Brain microvascular endothelial cell (primary cell): ENCODE results near the gene RBBP4.
A peak's percentile ranks its signal among the peaks of the same experiment; 100 is the strongest.

Source experiments
- DNase-seq: peaks from one replicate; pipeline ENCODE4 v3.0.0-alpha.2; 2020
- H3K27ac ChIP-seq: fragments of 250-450 bp; sonication (Bioruptor Pico); 2 replicates; pipeline ENCODE4 v1.5.1; 2020; ENCODE audit warnings: mild to moderate bottlenecking, moderate library complexity
- H3K27me3 ChIP-seq: fragments of 250-450 bp; sonication (Bioruptor Pico); replicated peaks from 2 replicates; pipeline ENCODE4 v1.5.1; 2020; ENCODE audit warnings: mild to moderate bottlenecking
- H3K36me3 ChIP-seq: fragments of 250-450 bp; sonication (Bioruptor Pico); replicated peaks from 2 replicates; pipeline ENCODE4 v1.5.1; 2020; ENCODE audit warnings: mild to moderate bottlenecking
- H3K4me3 ChIP-seq: 2 replicates; pipeline ENCODE4 v1.5.1; 2011; ENCODE audit warnings: low read depth, mild to moderate bottlenecking, control low read depth, low read length, moderate library complexity
- CTCF ChIP-seq: IDR thresholded peaks from 2 replicates; pipeline ENCODE4 v1.5.1; 2011; ENCODE audit warnings: low read depth, mild to moderate bottlenecking, moderate library complexity, low read length, control low read depth, inconsistent platforms; ENCODE audit errors: missing control alignments
- in situ Hi-C: cut with HindIII; loops from 2 replicates; pipeline ENCODE4 v1.10.0; 2017; ENCODE audit warnings: low sequenced_read_pairs, low pct_ligation_motif_present

Gene RBBP4

GRCh38 chr1:32702599-32703478 lies 51.8 kb downstream of the RBBP4 start, which contains the start of gene SYNC:
SYNC (minus strand) TSS chr1:32702770; CDS start chr1:32702660, 110 bp downstream.
- TF ChIP-seq CTCF, result no peak
- H3K4me3 ChIP-seq, result peak within 1 kb of the TSS; percentile 69
- no peaks in the 10 kb centered on the region for H3K36me3 ChIP-seq
- no peaks in the 10 kb centered on the region for H3K27me3 ChIP-seq
- in situ Hi-C loops, result no loop called here
- H3K27ac ChIP-seq, result peak within 1 kb of the TSS; percentile 92
- peak; percentile 40 for DNase-seq

- H3K4me3 ChIP-seq, result peak overlapping the region; percentile 69
- no peaks in the 10 kb centered on the region for H3K27me3 ChIP-seq
- peak overlapping the region; percentile 92 for H3K27ac ChIP-seq
- no peak for TF ChIP-seq CTCF
- peak; percentile 94 for DNase-seq
- in situ Hi-C loops, result no loop called here
- no peaks in the 10 kb centered on the region for H3K36me3 ChIP-seq
Observed at GRCh38 chr1:32703479-32704291, 52.7 kb downstream of the RBBP4 start.

GRCh38 chr1:32705516-32705915 lies 54.5 kb downstream of the RBBP4 start:
- Histone ChIP-seq H3K27ac (no peak overlapping the region), H3K27me3 (no peaks in the 10 kb centered on the region), H3K4me3 (no peak overlapping the region), H3K36me3 (no peaks in the 10 kb centered on the region)
- no peak for DNase-seq
- no peak for TF ChIP-seq CTCF
- in situ Hi-C loops, result no loop called here

- DNase-seq, result no peak
- no peak overlapping the region for H3K4me3 ChIP-seq
- in situ Hi-C loops, result no loop called here
- H3K36me3 ChIP-seq, result no peaks in the 10 kb centered on the region
- TF ChIP-seq CTCF, result no peak
- no peaks in the 10 kb centered on the region for H3K27me3 ChIP-seq
- no peak overlapping the region for H3K27ac ChIP-seq
Observed at GRCh38 chr1:32706491-32706890, 55.5 kb downstream of the RBBP4 start.

GRCh38 chr1:32709075-32709474 lies 58.1 kb downstream of the RBBP4 start:
- Histone ChIP-seq H3K4me3 (no peak overlapping the region), H3K27ac (no peak overlapping the region), H3K36me3 (no peaks in the 10 kb centered on the region), H3K27me3 (no peaks in the 10 kb centered on the region)
- TF ChIP-seq CTCF, result no peak
- no peak for DNase-seq
- in situ Hi-C loops, result no loop called here
